Muscle of arm (tissue), 12 donors: ENCODE measurements around the gene LSAMP. TPM values are rescaled to one million over a fixed set of nuclear protein-coding genes. Genes with fewer than 3 reads are reported as not detected.
"Not testable (repeated sequence)": the region's sequence is repeated elsewhere in the genome, so short reads cannot be mapped to it uniquely, and the experiment has no call there.

Experiments used
- DNase-seq: peaks from one replicate; pipeline ENCODE4 v3.0.0-alpha.2; 2013
- polyA plus RNA-seq, 12 donors: library from polyadenylated mRNA; unstranded; fragments of 120-200 nt; gene quantifications; one replicate each; pipeline ENCODE4 v1.2.1, GENCODE V29; 2013; ENCODE audit not compliant: insufficient read length in 12 of 12

The LSAMP gene
- polyA plus RNA-seq, 12 donors = 4.1 to 21.6 (median 7.8) TPM; not detected in 1

- no peak for DNase-seq
Measured at GRCh38 chr3:116247605-116248004, 197.7 kb downstream of the LSAMP start.

- DNase-seq = no peak
Measured at GRCh38 chr3:116246406-116246980, 198.8 kb downstream of the LSAMP start.

- no peak for DNase-seq
Measured at GRCh38 chr3:116242825-116243224, 202.5 kb downstream of the LSAMP start.

GRCh38 chr3:116241677-116242076 lies 203.6 kb downstream of the LSAMP start:
- no peak for DNase-seq

GRCh38 chr3:116240261-116240660 lies 205.0 kb downstream of the LSAMP start:
- DNase-seq = no peak

GRCh38 chr3:116238846-116239565 lies 206.3 kb downstream of the LSAMP start:
- DNase-seq = no peak

GRCh38 chr3:116233711-116234357 lies 211.5 kb downstream of the LSAMP start:
- no peak for DNase-seq

- DNase-seq = no peak
Measured at GRCh38 chr3:116230431-116231020, 214.8 kb downstream of the LSAMP start.

GRCh38 chr3:116226266-116226665 lies 219.0 kb downstream of the LSAMP start:
- no peak for DNase-seq

- DNase-seq = no peak
Measured at GRCh38 chr3:116216761-116217160, 228.5 kb downstream of the LSAMP start.

- DNase-seq = no peak
Measured at GRCh38 chr3:116211901-116212300, 233.4 kb downstream of the LSAMP start.

GRCh38 chr3:116208830-116209229 lies 236.5 kb downstream of the LSAMP start:
- DNase-seq = not testable (repeated sequence)

GRCh38 chr3:116200956-116201690 lies 244.2 kb downstream of the LSAMP start:
- DNase-seq = no peak

GRCh38 chr3:116199063-116199462 lies 246.2 kb downstream of the LSAMP start:
- no peak for DNase-seq

- no peak for DNase-seq
Measured at GRCh38 chr3:116198087-116198486, 247.2 kb downstream of the LSAMP start.

GRCh38 chr3:116192464-116192863 lies 252.8 kb downstream of the LSAMP start:
- no peak for DNase-seq

GRCh38 chr3:116191409-116191808 lies 253.9 kb downstream of the LSAMP start:
- no peak for DNase-seq

- no peak for DNase-seq
Measured at GRCh38 chr3:116190095-116190494, 255.2 kb downstream of the LSAMP start.

GRCh38 chr3:116188231-116188785 lies 257.0 kb downstream of the LSAMP start:
- no peak for DNase-seq

GRCh38 chr3:116186049-116186448 lies 259.2 kb downstream of the LSAMP start:
- no peak for DNase-seq

GRCh38 chr3:116181159-116181558 lies 264.1 kb downstream of the LSAMP start:
- DNase-seq = no peak

GRCh38 chr3:116179091-116179490 lies 266.2 kb downstream of the LSAMP start:
- peak; percentile 18 for DNase-seq
